Trophoblast cell (in vitro differentiated cells and primary cell): ENCODE results near the gene PVALEF.

Experiments used
- DNase-seq, 2 donors: peaks; one replicate each; pipeline ENCODE4 v3.0.0-alpha.2; 2016
- H2AFZ ChIP-seq: 2 replicates; pipeline ENCODE4 v1.6.1; 2013; ENCODE audit warnings: low read length, moderate library complexity, mild to moderate bottlenecking; ENCODE audit not compliant: insufficient read depth, poor library complexity
- H2AK5ac ChIP-seq: 2 replicates; pipeline ENCODE4 v1.6.1; 2013; ENCODE audit warnings: mild to moderate bottlenecking, low read length
- H2BK120ac ChIP-seq: 2 replicates; pipeline ENCODE4 v1.6.1; 2013; ENCODE audit warnings: low read length, mild to moderate bottlenecking, moderate library complexity; ENCODE audit not compliant: insufficient read depth, poor library complexity
- H2BK12ac ChIP-seq: 2 replicates; pipeline ENCODE4 v1.6.1; 2013; ENCODE audit warnings: mild to moderate bottlenecking, low read length, moderate library complexity
- H2BK5ac ChIP-seq: 2 replicates; pipeline ENCODE4 v1.6.1; 2013; ENCODE audit warnings: low read length, low read depth, moderate library complexity, mild to moderate bottlenecking; ENCODE audit not compliant: poor library complexity
- H3K14ac ChIP-seq: 2 replicates; pipeline ENCODE4 v1.6.1; 2013; ENCODE audit warnings: mild to moderate bottlenecking, low read length
- H3K18ac ChIP-seq: 2 replicates; pipeline ENCODE4 v1.6.1; 2013; ENCODE audit warnings: mild to moderate bottlenecking, low read length
- H3K23ac ChIP-seq: 2 replicates; pipeline ENCODE4 v1.6.1; 2013; ENCODE audit warnings: low read length
- H3K27ac ChIP-seq: 2 replicates; pipeline ENCODE4 v1.5.1; 2013; ENCODE audit warnings: low read depth, mild to moderate bottlenecking, inconsistent platforms, low read length, moderate library complexity
- H3K27me3 ChIP-seq: 2 replicates; pipeline ENCODE4 v1.6.1; 2013; ENCODE audit warnings: inconsistent platforms, mild to moderate bottlenecking, low read length, moderate library complexity; ENCODE audit not compliant: insufficient read depth
- H3K36me3 ChIP-seq, 2 experiments: 1 replicate in 1 of 2; 2 replicates in 1 of 2; pipeline ENCODE4 v1.6.1; 2013; ENCODE audit warnings: low read length in 2 of 2, mild to moderate bottlenecking in 2 of 2, moderate library complexity in 1 of 2; ENCODE audit not compliant: insufficient read depth in 2 of 2, control insufficient read depth in 1 of 2
- H3K4ac ChIP-seq: 2 replicates; pipeline ENCODE4 v1.6.1; 2013; ENCODE audit warnings: low read depth, mild to moderate bottlenecking, low read length, moderate library complexity
- H3K4me1 ChIP-seq, 2 experiments: 1 replicate in 1 of 2; 2 replicates in 1 of 2; pipeline ENCODE4 v1.6.1; 2013; ENCODE audit warnings: low read length in 2 of 2, mild to moderate bottlenecking in 2 of 2, moderate library complexity in 1 of 2; ENCODE audit not compliant: insufficient read depth in 2 of 2, control insufficient read depth in 1 of 2
- H3K4me2 ChIP-seq: 2 replicates; pipeline ENCODE4 v1.6.1; 2013; ENCODE audit warnings: inconsistent platforms, mild to moderate bottlenecking, low read length, moderate library complexity
- H3K4me3 ChIP-seq: 2 replicates; pipeline ENCODE4 v1.5.1; 2013; ENCODE audit warnings: mild to moderate bottlenecking, low read depth, low read length, inconsistent platforms
- H3K79me1 ChIP-seq: one replicate; pipeline ENCODE4 v1.6.1; 2013; ENCODE audit warnings: low read length
- H3K79me2 ChIP-seq: 2 replicates; pipeline ENCODE4 v1.6.1; 2013; ENCODE audit warnings: low read length, mild to moderate bottlenecking; ENCODE audit not compliant: control insufficient read depth, insufficient read depth, poor library complexity
- H3K9ac ChIP-seq: 2 replicates; pipeline ENCODE4 v1.6.1; 2013; ENCODE audit warnings: mild to moderate bottlenecking, low read length
- H3K9me3 ChIP-seq: 2 replicates; pipeline ENCODE4 v1.6.1; 2013; ENCODE audit warnings: low read depth, mild to moderate bottlenecking, control low read depth, inconsistent platforms, low read length; ENCODE audit not compliant: insufficient read depth
- H4K12ac ChIP-seq: 2 replicates; pipeline ENCODE4 v1.6.1; 2013; ENCODE audit warnings: low read depth, mild to moderate bottlenecking, low read length, moderate library complexity
- H4K8ac ChIP-seq: 2 replicates; pipeline ENCODE4 v1.6.1; 2013; ENCODE audit warnings: low read depth, mild to moderate bottlenecking, low read length, moderate library complexity
- H4K91ac ChIP-seq: one replicate; pipeline ENCODE4 v1.6.1; 2013; ENCODE audit warnings: low read depth, mild to moderate bottlenecking, low read length, moderate library complexity
- WGBS: extraction: QIAGEN DNeasy Blood & Tissue Kit; methylation state at CpG from one replicate; pipeline ENCODE4 v1.1.7; 2013; ENCODE audit warnings: missing lambda C conversion rate; ENCODE audit not compliant: insufficient read length, insufficient coverage; ENCODE audit errors: extremely low coverage; 5-methylcytosine and 5-hydroxymethylcytosine counted together

Gene PVALEF

GRCh38 chr17:81118308-81119221 lies 46.7 kb upstream of the PVALEF start:
- peaks cover 5% of the 10 kb centered on the region for H3K9me3 ChIP-seq
- no peak overlapping the region for H3K9ac ChIP-seq
- H2AK5ac ChIP-seq: no peak overlapping the region
- peaks cover 8 to 14% of the 10 kb centered on the region in 2 experiments for H3K4me1 ChIP-seq
- H3K4me3 ChIP-seq: no peak overlapping the region
- H3K23ac ChIP-seq: no peak overlapping the region
- no peak overlapping the region for H2BK12ac ChIP-seq
- no CpG with 5 or more reads among the region's 24 CpGs for WGBS
- DNase-seq: no peak
- H3K4me2 ChIP-seq: peak overlapping the region; percentile 64
- H3K18ac ChIP-seq: no peak overlapping the region
- H3K79me1 ChIP-seq: peaks cover 3% of the 10 kb centered on the region
- H3K14ac ChIP-seq: no peak overlapping the region
- H3K27ac ChIP-seq: no peak overlapping the region
- peak overlapping the region; percentile 27 for H4K12ac ChIP-seq
- H3K27me3 ChIP-seq: peaks cover 5% of the 10 kb centered on the region
- peaks cover 2% of the 10 kb centered on the region for H3K79me2 ChIP-seq
- no peak overlapping the region for H2BK5ac ChIP-seq
- no peak overlapping the region for H3K4ac ChIP-seq
- no peak overlapping the region for H4K91ac ChIP-seq
- H2AFZ ChIP-seq: no peak overlapping the region
- H3K36me3 ChIP-seq: peaks cover 8% of the 10 kb centered on the region in 2 experiments
- no peak overlapping the region for H4K8ac ChIP-seq
- no peak overlapping the region for H2BK120ac ChIP-seq

GRCh38 chr17:81119223-81120148 lies 45.8 kb upstream of the PVALEF start:
- Histone ChIP-seq H2BK120ac (no peak overlapping the region), H3K4me2 (peak overlapping the region; percentile 64), H3K79me1 (peaks cover 3% of the 10 kb centered on the region), H4K8ac (no peak overlapping the region), H3K18ac (peak overlapping the region; percentile 37), H3K4me1 (peaks cover 8 to 14% of the 10 kb centered on the region in 2 experiments), H2BK12ac (no peak overlapping the region), H3K14ac (peak overlapping the region; percentile 70), H3K36me3 (peaks cover 7 to 8% of the 10 kb centered on the region in 2 experiments), H4K12ac (peak overlapping the region; percentile 48), H3K27me3 (peaks cover 5% of the 10 kb centered on the region), H3K4ac (peak overlapping the region; percentile 37), H2BK5ac (no peak overlapping the region), H3K9me3 (peaks cover 7% of the 10 kb centered on the region), H4K91ac (no peak overlapping the region), H3K27ac (no peak overlapping the region), H3K9ac (no peak overlapping the region), H3K23ac (no peak overlapping the region), H3K79me2 (peaks cover 2% of the 10 kb centered on the region), H2AK5ac (no peak overlapping the region), H2AFZ (peak overlapping the region; percentile 63), H3K4me3 (peak overlapping the region; percentile 69)
- DNase-seq: peak; percentile 93 to 94
- no CpG with 5 or more reads among the region's 89 CpGs for WGBS

- H3K79me2 ChIP-seq: peaks cover 2% of the 10 kb centered on the region
- H3K36me3 ChIP-seq: peaks cover 2 to 8% of the 10 kb centered on the region in 2 experiments
- peak overlapping the region; percentile 43 for H3K4me3 ChIP-seq
- H3K4me2 ChIP-seq: no peak overlapping the region
- H3K18ac ChIP-seq: no peak overlapping the region
- H2BK5ac ChIP-seq: no peak overlapping the region
- no peak overlapping the region for H3K14ac ChIP-seq
- H2AK5ac ChIP-seq: no peak overlapping the region
- no peak overlapping the region for H2AFZ ChIP-seq
- DNase-seq: peak in 1 of 2 donors; percentile 47
- H4K12ac ChIP-seq: no peak overlapping the region
- no CpG with 5 or more reads among the region's 33 CpGs for WGBS
- peaks cover 8 to 14% of the 10 kb centered on the region in 2 experiments for H3K4me1 ChIP-seq
- no peak overlapping the region for H4K91ac ChIP-seq
- peaks cover 5% of the 10 kb centered on the region for H3K27me3 ChIP-seq
- peaks cover 9% of the 10 kb centered on the region for H3K9me3 ChIP-seq
- no peak overlapping the region for H3K9ac ChIP-seq
- no peak overlapping the region for H3K4ac ChIP-seq
- no peak overlapping the region for H2BK12ac ChIP-seq
- H4K8ac ChIP-seq: no peak overlapping the region
- H3K23ac ChIP-seq: no peak overlapping the region
- peaks cover 3% of the 10 kb centered on the region for H3K79me1 ChIP-seq
- no peak overlapping the region for H2BK120ac ChIP-seq
- H3K27ac ChIP-seq: no peak overlapping the region
Observed at GRCh38 chr17:81120149-81120484, 45.2 kb upstream of the PVALEF start.
